KOPT-K1 (cell line): ENCODE results near the gene PLEKHA7.

Source experiments
- H3K27ac ChIP-seq: fragments of 200-600 bp; sonication (generic); 2 replicates; pipeline ENCODE4 v1.5.1; 2016; ENCODE audit warnings: antibody characterized with exemption, mild to moderate bottlenecking, low read depth, low read length; ENCODE audit not compliant: poor library complexity, severe bottlenecking
- H3K36me3 ChIP-seq: fragments of 200-600 bp; sonication (generic); 2 replicates; pipeline ENCODE4 v1.5.1; 2017; ENCODE audit warnings: antibody characterized with exemption, mild to moderate bottlenecking, low read length, moderate library complexity; ENCODE audit not compliant: insufficient read depth
- H3K9me3 ChIP-seq: fragments of 200-600 bp; sonication (generic); 2 replicates; pipeline ENCODE4 v1.5.1; 2017; ENCODE audit warnings: antibody characterized with exemption, low read length, mild to moderate bottlenecking; ENCODE audit not compliant: insufficient read depth, poor library complexity, severe bottlenecking

Gene PLEKHA7

DNA sequence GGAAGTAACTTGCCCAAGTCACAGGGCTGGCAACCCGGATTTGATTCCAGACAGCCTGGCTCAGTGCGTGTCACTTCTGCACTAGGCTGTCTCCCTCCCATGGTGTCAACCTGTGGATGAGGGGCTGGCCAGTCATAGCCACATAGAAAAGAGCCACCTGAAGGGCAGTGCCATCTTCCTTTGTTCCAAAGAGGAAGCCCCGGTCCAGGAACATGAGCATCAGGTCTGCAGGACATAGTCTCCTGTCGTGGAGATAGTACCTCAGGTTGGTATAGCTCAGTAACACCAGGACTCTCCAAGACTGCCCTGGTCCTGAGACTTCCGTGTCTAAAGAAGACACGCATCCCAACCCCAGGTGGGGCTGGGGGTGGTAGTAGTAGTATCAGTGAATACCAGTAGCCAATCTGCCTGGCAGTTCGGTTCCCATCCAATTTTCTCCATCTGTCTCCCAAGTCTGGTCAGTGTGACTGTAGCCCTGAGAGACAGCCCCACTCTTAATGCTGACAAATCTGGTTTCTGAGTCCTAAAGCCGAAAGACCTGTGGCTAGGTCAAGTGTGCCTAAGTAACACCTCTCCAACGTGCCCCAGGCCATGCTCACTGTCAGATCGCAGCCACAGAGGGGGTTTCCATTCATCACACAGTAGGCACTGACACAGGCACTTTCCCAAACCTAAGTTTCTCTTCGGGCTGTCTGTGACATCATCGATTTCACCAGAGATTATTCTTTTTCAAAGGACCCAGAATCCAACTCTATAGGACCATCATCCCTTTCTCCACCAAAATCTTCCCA lies 242.7 kb downstream of the PLEKHA7 start:
- no peak overlapping the region for H3K27ac ChIP-seq
- H3K36me3 ChIP-seq: no peaks in the 10 kb centered on the region
- H3K9me3 ChIP-seq: no peaks in the 10 kb centered on the region

DNA sequence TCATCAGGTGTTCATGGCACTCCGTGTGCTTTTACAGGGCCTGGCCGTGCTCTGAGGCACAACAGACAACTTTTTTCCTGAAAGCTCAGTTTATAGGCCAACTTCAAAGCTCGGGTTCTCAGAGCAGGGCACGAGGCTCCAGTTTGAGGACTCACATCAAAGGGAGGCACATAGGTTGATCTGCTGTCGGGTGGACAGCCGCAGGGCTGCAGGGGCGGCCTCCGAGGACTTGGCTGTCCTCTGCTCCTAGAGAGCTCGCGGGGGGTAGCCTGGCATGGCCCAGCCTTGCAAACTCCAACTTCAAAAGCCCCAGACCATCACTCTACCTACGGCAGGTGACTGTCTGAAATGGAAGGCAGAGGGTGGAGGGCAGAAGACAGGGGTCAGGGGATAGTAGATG lies 244.2 kb downstream of the PLEKHA7 start:
- H3K9me3 ChIP-seq: no peaks in the 10 kb centered on the region
- no peak overlapping the region for H3K27ac ChIP-seq
- H3K36me3 ChIP-seq: no peaks in the 10 kb centered on the region

DNA sequence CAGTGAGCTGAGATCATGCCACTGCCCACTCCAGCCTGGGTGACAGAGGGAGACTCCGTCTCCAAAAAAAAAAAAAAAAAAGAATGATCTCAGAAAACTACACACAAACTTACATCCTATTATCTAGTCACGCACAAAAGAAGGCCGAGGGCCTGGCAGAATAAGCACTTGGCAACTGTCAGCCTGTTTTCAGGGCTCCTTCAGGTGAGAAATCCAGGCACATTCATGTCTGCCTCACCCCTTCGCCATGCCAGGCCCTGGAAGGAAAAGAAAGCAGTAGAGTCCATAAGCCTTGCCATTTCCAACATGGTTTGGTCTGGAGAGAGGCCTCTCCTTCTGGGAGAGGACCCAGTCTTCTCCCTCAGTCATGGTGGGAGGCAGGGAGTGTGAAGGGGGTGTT lies 244.8 kb downstream of the PLEKHA7 start:
- Histone ChIP-seq H3K27ac (no peak overlapping the region), H3K9me3 (no peaks in the 10 kb centered on the region), H3K36me3 (no peaks in the 10 kb centered on the region)

GRCh38 chr11:16767957-16768356 lies 246.3 kb downstream of the PLEKHA7 start:
- Histone ChIP-seq H3K27ac (no peak overlapping the region), H3K9me3 (no peaks in the 10 kb centered on the region), H3K36me3 (no peaks in the 10 kb centered on the region)

GRCh38 chr11:16767137-16767536 lies 247.1 kb downstream of the PLEKHA7 start:
- no peak overlapping the region for H3K27ac ChIP-seq
- H3K36me3 ChIP-seq: no peaks in the 10 kb centered on the region
- no peaks in the 10 kb centered on the region for H3K9me3 ChIP-seq

GRCh38 chr11:16764888-16765287 lies 249.3 kb downstream of the PLEKHA7 start:
- Histone ChIP-seq H3K9me3 (no peaks in the 10 kb centered on the region), H3K27ac (no peak overlapping the region), H3K36me3 (no peaks in the 10 kb centered on the region)

DNA sequence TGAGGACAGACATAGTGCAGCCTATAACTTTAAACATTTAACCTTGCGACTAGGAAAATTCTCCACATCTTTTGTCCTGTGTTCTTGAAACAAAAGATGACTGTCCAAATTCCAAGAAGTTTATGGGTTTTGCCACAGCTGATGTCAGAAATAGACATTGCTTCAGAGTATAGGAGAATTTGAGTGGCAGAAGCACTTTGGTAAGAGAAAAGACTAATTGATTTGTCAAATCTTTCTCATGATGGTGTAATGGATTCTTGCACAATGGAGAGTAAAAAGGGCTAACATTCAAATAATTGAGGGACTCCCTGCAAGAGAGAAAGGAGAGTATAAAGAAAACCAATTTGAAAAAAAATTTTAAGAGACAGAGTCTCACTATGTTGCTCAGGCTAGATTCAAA lies 250.5 kb downstream of the PLEKHA7 start:
- no peak overlapping the region for H3K27ac ChIP-seq
- no peaks in the 10 kb centered on the region for H3K9me3 ChIP-seq
- peaks cover 5% of the 10 kb centered on the region for H3K36me3 ChIP-seq

DNA sequence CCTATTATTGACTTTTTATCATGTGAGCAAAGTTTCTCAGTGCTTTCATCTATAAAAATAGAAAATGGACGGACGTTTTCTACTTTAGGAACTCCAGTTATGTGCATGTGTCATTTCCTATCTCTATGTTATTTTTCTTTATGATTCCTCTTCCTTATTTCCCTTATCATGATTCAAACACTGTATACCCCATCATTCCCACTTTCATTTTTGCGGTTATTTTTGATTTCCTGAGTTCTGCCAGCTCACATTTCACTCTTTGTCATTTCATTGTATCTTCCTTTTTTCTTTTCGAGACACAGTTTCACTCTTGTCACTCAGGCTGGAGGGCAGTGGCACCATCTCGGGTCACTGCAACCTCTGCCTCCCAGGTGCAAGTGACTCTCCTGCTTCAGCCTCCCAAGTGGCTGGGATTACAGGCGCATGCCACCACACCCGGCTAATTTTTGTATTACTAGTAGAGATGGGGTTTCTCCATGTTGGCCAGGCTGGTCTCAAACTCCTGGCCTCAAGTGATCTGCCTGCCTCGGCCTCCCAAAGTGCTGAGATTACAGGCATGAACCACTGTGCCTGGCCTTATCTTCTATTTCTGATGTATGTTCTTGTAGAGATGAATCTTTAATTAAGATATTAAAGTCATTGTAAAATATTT lies 254.2 kb downstream of the PLEKHA7 start:
- Histone ChIP-seq H3K9me3 (no peaks in the 10 kb centered on the region), H3K27ac (no peak overlapping the region), H3K36me3 (peaks cover 43% of the 10 kb centered on the region)

- H3K27ac ChIP-seq: no peak overlapping the region
- peaks cover 58% of the 10 kb centered on the region for H3K36me3 ChIP-seq
- H3K9me3 ChIP-seq: no peaks in the 10 kb centered on the region
Measured at GRCh38 chr11:16758382-16759024, 255.7 kb downstream of the PLEKHA7 start.

DNA sequence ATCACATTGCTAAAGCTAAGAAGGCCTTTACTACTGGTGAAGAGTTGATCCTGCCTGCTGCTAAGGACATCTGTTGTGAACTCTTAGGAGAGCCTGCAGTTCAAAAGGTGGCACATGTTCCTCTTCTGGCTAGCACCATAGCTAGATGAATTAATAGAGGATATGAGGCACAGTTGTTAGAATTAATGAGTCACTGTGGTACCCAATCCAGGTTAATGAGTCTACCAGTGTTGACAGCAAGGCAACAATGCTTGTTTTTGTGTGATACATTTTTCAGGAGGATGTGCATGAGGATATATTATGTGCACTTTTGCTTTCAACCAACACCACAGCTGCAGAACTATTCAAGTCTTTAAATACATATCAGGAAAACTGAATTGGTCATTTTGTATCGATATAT lies 263.8 kb downstream of the PLEKHA7 start:
- no peaks in the 10 kb centered on the region for H3K9me3 ChIP-seq
- no peak overlapping the region for H3K27ac ChIP-seq
- peaks cover 100% of the 10 kb centered on the region for H3K36me3 ChIP-seq

DNA sequence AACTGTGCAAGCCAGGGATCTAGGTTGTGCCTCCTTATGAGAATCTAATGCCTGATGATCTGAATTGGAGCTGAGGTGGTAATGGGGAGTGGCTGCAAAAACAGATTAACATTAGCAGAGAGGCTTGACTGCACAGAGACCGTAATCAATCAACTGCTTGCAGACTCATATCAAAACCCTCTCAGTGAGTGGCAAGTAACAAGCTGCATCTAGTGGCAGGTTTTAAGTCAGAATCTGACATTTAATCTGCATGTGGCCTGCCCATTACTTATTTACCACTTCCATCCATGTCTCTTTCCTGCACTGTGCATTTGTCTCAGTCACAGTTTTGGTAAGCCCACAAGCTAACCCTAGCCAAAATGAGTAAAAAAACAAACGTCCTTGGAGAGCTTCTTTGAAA lies 264.5 kb downstream of the PLEKHA7 start:
- Histone ChIP-seq H3K9me3 (no peaks in the 10 kb centered on the region), H3K27ac (no peak overlapping the region), H3K36me3 (peaks cover 100% of the 10 kb centered on the region)

- H3K27ac ChIP-seq: no peak overlapping the region
- no peaks in the 10 kb centered on the region for H3K9me3 ChIP-seq
- H3K36me3 ChIP-seq: peaks cover 100% of the 10 kb centered on the region
Measured at GRCh38 chr11:16749092-16749491, 265.1 kb downstream of the PLEKHA7 start.

GRCh38 chr11:16745950-16746605 lies 268.1 kb downstream of the PLEKHA7 start:
- peaks cover 98% of the 10 kb centered on the region for H3K36me3 ChIP-seq

DNA sequence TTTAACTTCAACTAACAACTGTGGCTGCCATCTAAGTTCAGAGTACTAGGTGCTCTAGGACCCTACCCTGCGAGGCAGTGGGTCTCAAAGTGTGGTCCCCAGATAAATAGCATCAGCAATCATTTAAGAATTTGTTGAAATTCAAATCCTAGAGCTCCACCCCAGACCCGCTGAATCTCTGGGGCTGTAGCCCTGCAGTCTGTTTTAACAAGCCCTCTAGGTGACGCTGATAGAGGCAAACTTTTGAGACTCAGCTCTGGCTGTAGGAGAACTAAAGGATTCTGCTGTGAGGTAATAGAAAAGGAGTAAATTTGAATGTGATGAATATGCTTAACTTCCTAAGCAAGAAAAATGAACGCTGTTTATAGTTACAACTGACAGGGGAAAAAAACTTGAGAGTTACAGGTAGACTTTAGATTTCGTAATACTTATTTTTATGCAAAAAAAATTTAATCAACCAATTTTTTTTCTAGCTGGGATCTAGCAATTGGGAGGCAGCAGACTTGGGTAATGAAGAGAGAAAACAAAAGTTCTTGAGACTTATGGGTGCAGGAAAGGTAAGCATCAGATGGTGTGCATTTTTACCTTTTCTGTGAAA lies 270.0 kb downstream of the PLEKHA7 start:
- no peak overlapping the region for H3K27ac ChIP-seq
- H3K9me3 ChIP-seq: no peaks in the 10 kb centered on the region
- H3K36me3 ChIP-seq: peaks cover 88% of the 10 kb centered on the region

More at GRCh38 chr11:16745950-16746605, 268.1 kb downstream of the PLEKHA7 start:
- no peak overlapping the region for H3K27ac ChIP-seq
- no peaks in the 10 kb centered on the region for H3K9me3 ChIP-seq

DNA sequence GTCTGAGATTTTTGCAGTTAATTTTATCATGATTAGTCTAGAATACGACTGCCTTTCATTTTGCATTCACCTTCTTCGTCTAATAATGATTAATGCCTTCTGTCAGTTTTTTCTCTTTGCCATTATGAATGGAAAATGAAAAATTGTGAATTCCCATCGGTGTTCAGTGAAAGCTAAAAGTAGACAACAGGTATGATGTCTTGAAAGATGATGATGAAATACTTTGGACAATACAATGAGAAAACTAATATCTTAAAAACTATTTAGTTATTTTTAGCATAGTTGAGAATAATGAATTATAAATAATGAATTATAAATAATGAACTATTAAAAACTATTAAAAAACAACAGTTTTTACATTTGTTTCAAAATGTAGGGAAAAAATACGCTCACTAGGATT lies 270.7 kb downstream of the PLEKHA7 start:
- H3K9me3 ChIP-seq: no peaks in the 10 kb centered on the region
- no peak overlapping the region for H3K27ac ChIP-seq
- H3K36me3 ChIP-seq: peaks cover 80% of the 10 kb centered on the region
